Aorta (tissue), 5 donors: ENCODE results near the gene NDUFV2. TPM values are rescaled to one million over a fixed set of nuclear protein-coding genes. Genes with fewer than 3 reads are reported as not detected.
"Not testable (repeated sequence)": the region's sequence is repeated elsewhere in the genome, so short reads cannot be mapped to it uniquely, and the experiment has no call there.

Experiments used
- ATAC-seq: fragments of 200-7000 bp; cut with Tn5 transposase; one replicate; pipeline ENCODE4 v1.9.1; 2022; ENCODE audit warnings: moderate library complexity; ENCODE audit not compliant: low FRiP score
- DNase-seq, 2 donors: peaks; one replicate each; pipeline ENCODE4 v3.0.0-alpha.2; 2020
- H3K27ac ChIP-seq, 2 donors: one replicate each; pipeline ENCODE4 v1.5.1; 2013; ENCODE audit warnings: low read length in 2 of 2, mild to moderate bottlenecking in 2 of 2, moderate library complexity in 2 of 2, control low read depth in 1 of 2, inconsistent platforms in 1 of 2, low read depth in 1 of 2
- H3K27me3 ChIP-seq, 2 donors: one replicate each; pipeline ENCODE4 v1.6.1; 2013; ENCODE audit warnings: control low read depth in 1 of 2, low read length in 1 of 2, mild to moderate bottlenecking in 1 of 2, moderate library complexity in 1 of 2; ENCODE audit not compliant: insufficient read depth in 2 of 2, control insufficient read depth in 1 of 2
- H3K36me3 ChIP-seq, 2 donors: one replicate each; pipeline ENCODE4 v1.6.1; 2013; ENCODE audit warnings: control low read depth in 1 of 2, low read length in 1 of 2, mild to moderate bottlenecking in 1 of 2; ENCODE audit not compliant: insufficient read depth in 2 of 2, control insufficient read depth in 1 of 2
- H3K4me1 ChIP-seq, 2 donors: one replicate each; pipeline ENCODE4 v1.6.1; 2013; ENCODE audit warnings: low read length in 2 of 2, control low read depth in 1 of 2, mild to moderate bottlenecking in 1 of 2, moderate library complexity in 1 of 2; ENCODE audit not compliant: insufficient read depth in 2 of 2, control insufficient read depth in 1 of 2
- H3K4me3 ChIP-seq, 2 donors: one replicate each; pipeline ENCODE4 v1.5.1; 2013; ENCODE audit warnings: low read length in 2 of 2, control low read depth in 1 of 2, mild to moderate bottlenecking in 1 of 2
- H3K9me3 ChIP-seq: one replicate; pipeline ENCODE4 v1.6.1; 2013; ENCODE audit warnings: mild to moderate bottlenecking, low read length; ENCODE audit not compliant: control insufficient read depth
- WGBS, 2 donors: extraction: QIAGEN DNeasy Blood & Tissue Kit; methylation state at CpG; one replicate each; pipeline ENCODE4 v1.1.7; 2013; 5-methylcytosine and 5-hydroxymethylcytosine counted together
- intact Hi-C, 2 donors: fragments of 100-400 bp; cut with DNase I; formaldehyde crosslinking; loops; one replicate each; pipeline versions ENCODE4 v1.14.2 to v1.15.0; 2022
- polyA plus RNA-seq, 2 donors: library from polyadenylated mRNA; stranded (reverse); fragments of 200-250 nt; gene quantifications; one replicate each; pipeline ENCODE4 v1.2.3, GENCODE V29; 2013
- total RNA-seq, 2 donors: library from RNA; stranded (reverse); fragmentation: NEBNext Ultra II Directional; extraction: Animal tissue kit (Norgen Biotek cat#: 25700); gene quantifications; one replicate each; pipeline ENCODE4 v1.2.1, GENCODE V29; 2021
- donor health status: healthy with polysubstance abuse.
- donor health status: Bipolar disorder and iron deficiency.
- donor health status: DM: no; HTN: no; CAD: no.
- donor health status: DM: no; HTN: no; CAD: no.
- donor health status: DM: yes; HTN: yes; CAD: no.

The NDUFV2 gene
- total and polyA plus RNA-seq, 4 donors, result 83.8 to 150 (median 113) TPM

DNA sequence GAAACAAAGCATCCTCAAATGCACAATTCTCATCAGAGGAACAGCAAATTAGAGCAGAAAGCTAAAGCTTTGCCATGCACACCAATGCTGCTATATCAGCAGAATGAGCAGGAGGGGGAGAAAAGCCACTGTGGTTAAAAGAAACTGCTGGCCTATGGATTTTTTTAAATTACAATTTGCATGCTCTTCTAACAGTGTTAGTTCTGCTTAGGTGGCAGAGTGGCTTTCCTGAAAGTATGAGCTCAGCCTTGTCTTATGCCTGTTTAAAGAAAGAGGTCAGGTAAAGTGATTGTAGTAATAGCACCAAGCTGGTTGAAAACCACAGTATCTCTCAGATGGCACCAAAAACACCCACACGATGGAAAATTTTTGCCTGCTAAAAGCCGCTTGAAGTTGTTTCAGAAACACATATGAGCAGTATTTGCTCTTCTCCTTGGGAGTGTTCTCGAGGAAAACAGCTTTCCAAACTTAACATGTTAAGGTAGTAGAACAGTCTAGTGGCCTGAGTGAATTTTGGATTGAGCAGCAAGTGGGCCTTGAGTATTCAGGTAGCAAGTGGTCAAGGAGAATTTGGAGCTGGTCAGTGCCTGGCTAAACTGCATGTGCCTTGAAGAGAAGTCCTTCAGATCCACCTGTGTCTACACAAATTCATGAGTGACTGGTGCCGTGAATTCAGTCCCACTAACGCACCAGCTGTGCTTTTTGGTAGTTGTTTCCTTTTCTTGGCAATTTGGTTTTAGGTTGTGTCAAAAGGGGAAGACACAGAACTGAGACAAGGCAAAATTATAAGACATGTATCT is 19.6 kb upstream of the NDUFV2 start:
- ATAC-seq (no peak), DNase-seq (no peak)
- 79 to 83% methylated on average over 5 of the region's 5 CpGs for WGBS, 2 donors
- H3K4me3 ChIP-seq, result no peak overlapping the region
- H3K36me3 ChIP-seq, result no peaks in the 10 kb centered on the region
- H3K27ac ChIP-seq, result no peak overlapping the region
- H3K4me1 ChIP-seq, result no peaks in the 10 kb centered on the region
- H3K27me3 ChIP-seq, result no peaks in the 10 kb centered on the region
- no peaks in the 10 kb centered on the region for H3K9me3 ChIP-seq
- intact Hi-C loops, result no loop called here

DNA sequence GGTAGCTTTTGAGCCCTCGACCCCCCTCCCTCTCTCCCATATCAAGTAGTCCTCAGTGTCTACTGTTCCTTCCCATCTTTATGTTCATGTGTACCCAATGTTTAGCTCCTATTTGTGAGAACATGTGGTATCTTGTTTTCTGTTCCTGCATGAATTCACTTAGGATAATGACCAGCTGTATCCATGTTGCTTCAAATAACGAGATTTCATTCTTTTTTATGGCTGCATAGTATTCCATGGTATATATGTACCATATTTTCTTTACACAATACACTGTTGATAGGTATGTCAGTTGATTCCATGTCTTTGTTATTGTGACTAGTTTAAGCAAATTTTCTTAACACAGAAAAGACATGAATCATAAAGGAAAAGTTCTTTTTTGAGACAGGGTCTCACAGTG is 16.5 kb upstream of the NDUFV2 start:
- ATAC-seq, result no peak
- Histone ChIP-seq H3K27me3 (no peaks in the 10 kb centered on the region), H3K36me3 (no peaks in the 10 kb centered on the region), H3K4me1 (no peaks in the 10 kb centered on the region), H3K9me3 (no peaks in the 10 kb centered on the region), H3K4me3 (no peak overlapping the region), H3K27ac (no peak overlapping the region)
- WGBS, 2 donors, result 54 to 60% methylated on average over 2 of the region's 2 CpGs
- intact Hi-C loops, result no loop called here
- DNase-seq, result no peak

DNA sequence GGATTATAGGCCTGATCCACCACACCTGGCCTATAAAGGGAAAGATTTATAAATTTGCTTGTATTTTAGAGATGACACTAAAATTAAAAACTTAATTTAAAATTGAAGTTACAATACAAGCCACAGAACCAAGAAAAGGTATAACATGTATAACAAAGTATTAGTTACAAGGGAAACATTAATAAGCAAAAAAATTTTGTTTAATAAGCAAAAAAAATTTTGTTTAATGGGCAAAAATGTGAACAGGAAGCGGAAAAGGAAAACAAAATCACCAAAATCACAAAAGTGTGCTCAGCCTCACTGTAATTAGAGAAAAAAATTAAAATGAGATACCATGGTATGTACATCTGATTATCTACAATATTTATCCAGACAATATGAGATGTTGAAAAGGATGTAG is 15.9 kb upstream of the NDUFV2 start:
- no peak for ATAC-seq
- DNase-seq, result no peak
- Histone ChIP-seq H3K4me3 (no peak overlapping the region), H3K27me3 (no peaks in the 10 kb centered on the region), H3K4me1 (no peaks in the 10 kb centered on the region), H3K36me3 (no peaks in the 10 kb centered on the region), H3K27ac (no peak overlapping the region), H3K9me3 (no peaks in the 10 kb centered on the region)
- 94 to 100% methylated on average over 1 of the region's 1 CpG for WGBS, 2 donors
- intact Hi-C loops, result no loop called here

DNA sequence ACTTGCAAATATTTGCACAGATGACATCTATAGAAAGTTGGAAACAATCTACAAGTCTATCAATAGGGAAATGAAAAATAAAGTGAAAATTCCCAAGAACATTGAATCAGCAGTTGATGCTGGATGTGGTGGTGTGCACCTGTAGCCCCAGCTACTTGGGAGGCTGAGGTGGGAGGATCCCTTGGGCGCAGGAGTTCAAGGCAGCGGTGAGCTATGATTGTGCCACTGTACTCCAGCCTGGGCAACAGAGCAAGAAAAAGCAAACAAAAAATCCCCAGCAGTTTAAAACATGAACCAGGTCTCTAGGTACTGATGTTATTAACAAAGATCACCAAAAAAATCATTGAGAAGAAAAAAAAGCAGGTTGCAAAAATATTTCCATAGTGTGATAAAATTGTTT is 15.4 kb upstream of the NDUFV2 start:
- no peak overlapping the region for H3K4me3 ChIP-seq
- DNase-seq (no peak), ATAC-seq (no peak)
- no peak overlapping the region for H3K27ac ChIP-seq
- intact Hi-C loops, result no loop called here
- H3K36me3 ChIP-seq, result no peaks in the 10 kb centered on the region
- H3K27me3 ChIP-seq, result no peaks in the 10 kb centered on the region
- WGBS, 2 donors, result 98 to 99% methylated on average over 2 of the region's 2 CpGs
- H3K9me3 ChIP-seq, result no peaks in the 10 kb centered on the region
- H3K4me1 ChIP-seq, result no peaks in the 10 kb centered on the region

DNA sequence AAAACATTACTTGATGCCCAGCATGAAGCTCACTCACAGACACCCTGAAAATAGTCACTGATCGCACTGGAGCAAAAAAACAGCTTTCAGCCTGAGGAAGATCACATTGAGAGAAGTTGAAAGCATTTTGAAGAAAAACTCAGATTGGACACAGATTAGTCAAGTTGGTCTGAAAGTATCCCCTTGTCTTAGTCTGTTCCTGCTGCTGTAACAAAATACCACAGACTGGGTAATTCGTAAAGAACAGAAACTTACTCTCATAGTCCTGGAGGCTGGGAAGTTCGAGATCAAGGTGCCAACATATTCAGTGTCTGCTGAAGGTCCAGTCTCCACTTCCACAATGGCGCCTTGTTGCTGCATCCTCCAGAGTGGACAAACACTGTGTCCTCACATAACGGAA is 14.2 kb upstream of the NDUFV2 start:
- 94% methylated on average over 5 of the region's 5 CpGs for WGBS, 2 donors
- Histone ChIP-seq H3K4me1 (no peaks in the 10 kb centered on the region), H3K4me3 (no peak overlapping the region), H3K27ac (no peak overlapping the region), H3K9me3 (no peaks in the 10 kb centered on the region), H3K27me3 (no peaks in the 10 kb centered on the region), H3K36me3 (no peaks in the 10 kb centered on the region)
- intact Hi-C loops, result no loop called here
- DNase-seq (no peak), ATAC-seq (no peak)

DNA sequence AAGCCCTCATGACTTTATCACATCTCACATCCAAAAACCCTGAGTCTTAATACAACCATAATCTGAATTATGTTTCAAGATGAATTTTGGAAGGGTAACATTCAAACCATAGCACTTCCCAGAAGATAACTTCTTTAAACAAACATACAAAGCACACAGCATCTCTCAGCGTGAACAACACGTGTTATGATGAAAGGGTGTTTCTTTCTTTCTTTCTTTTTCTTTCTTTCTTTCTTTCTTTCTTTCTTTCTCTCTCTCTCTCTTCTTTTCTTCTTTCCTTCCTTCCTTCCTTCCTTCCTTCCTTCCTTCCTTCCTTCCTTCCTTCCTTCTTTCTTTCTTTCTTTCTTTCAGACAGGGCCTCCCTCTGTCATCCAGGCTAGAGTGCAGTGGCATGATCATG is 13.8 kb upstream of the NDUFV2 start:
- H3K27ac ChIP-seq, H3K27me3 ChIP-seq, H3K4me1 ChIP-seq, H3K9me3 ChIP-seq, H3K36me3 ChIP-seq, H3K4me3 ChIP-seq, intact Hi-C loops, DNase-seq, ATAC-seq: not testable (repeated sequence)
- WGBS, 2 donors, result 93 to 94% methylated on average over 2 of the region's 2 CpGs

DNA sequence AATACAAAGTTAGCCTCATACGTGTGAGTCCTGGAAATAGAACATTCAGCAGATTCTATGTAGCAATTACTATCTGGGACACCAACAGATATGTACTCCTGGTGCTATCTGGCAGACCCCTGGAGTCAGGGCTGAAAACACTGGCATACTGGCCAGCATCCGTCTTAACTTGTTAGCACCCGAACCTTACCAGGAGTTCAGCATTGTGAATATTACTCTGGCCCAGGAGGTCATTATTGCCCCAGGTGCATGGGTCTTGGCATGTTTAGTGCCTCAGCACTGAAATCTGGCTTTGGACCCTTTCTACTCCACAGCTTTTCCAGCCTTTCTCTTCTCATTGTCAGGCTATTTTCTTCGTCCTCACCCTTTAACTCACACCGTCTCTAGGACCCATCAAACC is 11.9 kb upstream of the NDUFV2 start:
- no peak overlapping the region for H3K27ac ChIP-seq
- DNase-seq, result no peak
- no peaks in the 10 kb centered on the region for H3K9me3 ChIP-seq
- intact Hi-C loops, result no loop called here
- ATAC-seq, result no peak
- 78 to 86% methylated on average over 5 of the region's 5 CpGs for WGBS, 2 donors
- H3K4me1 ChIP-seq, result peaks cover 0 to 2% of the 10 kb centered on the region in 2 donors
- no peaks in the 10 kb centered on the region for H3K36me3 ChIP-seq
- no peaks in the 10 kb centered on the region for H3K27me3 ChIP-seq
- no peak overlapping the region for H3K4me3 ChIP-seq

DNA sequence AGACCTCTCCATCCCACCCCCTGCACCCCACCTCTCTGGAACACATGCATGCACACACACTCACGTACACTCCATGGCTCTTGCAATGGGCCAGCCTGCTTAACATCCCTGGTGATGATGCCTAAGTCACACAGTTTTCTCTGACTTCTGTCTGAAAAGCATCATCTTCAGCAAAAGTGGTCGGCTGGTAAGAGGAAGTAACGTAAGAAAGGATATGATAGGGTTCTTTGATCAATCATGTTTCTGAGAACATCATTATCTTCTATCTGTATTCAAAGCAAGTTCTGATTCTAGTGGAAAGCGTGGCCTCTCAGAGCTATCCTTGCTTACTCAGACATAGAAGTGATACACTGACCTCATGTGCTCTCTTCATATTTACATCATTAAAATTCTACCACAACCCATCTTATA is 11.4 kb upstream of the NDUFV2 start:
- H3K4me1 ChIP-seq, result peaks cover 0 to 2% of the 10 kb centered on the region in 2 donors
- ATAC-seq (no peak), DNase-seq (no peak)
- H3K27ac ChIP-seq, result no peak overlapping the region
- no peak overlapping the region for H3K4me3 ChIP-seq
- H3K36me3 ChIP-seq, result no peaks in the 10 kb centered on the region
- intact Hi-C loops, result no loop called here
- WGBS, 2 donors, result 92 to 95% methylated on average over 4 of the region's 4 CpGs
- no peaks in the 10 kb centered on the region for H3K9me3 ChIP-seq
- H3K27me3 ChIP-seq, result no peaks in the 10 kb centered on the region

DNA sequence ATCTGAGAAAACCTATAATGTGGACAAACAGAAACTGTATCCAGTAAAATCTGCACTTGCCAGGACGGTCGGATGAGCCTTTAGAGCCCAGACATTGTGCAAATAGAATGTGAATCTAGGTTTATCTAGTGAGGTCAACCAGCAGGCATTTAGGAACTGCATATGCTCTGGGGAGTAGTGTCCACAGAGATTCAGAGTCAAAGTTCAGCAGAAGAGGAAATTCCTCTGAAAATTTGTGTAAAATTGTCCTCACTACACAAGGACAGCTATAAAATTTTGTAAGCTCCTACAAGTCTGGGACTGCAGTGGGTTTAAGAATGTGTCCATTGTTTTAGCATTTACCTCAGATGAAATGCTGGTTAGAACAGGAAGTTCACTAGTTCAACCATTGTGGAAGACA is 9.8 kb upstream of the NDUFV2 start:
- Histone ChIP-seq H3K9me3 (no peaks in the 10 kb centered on the region), H3K36me3 (no peaks in the 10 kb centered on the region), H3K27me3 (no peaks in the 10 kb centered on the region), H3K27ac (no peak overlapping the region), H3K4me3 (no peak overlapping the region), H3K4me1 (peaks cover 0 to 2% of the 10 kb centered on the region in 2 donors)
- intact Hi-C loops, result no loop called here
- 55 to 62% methylated on average over 2 of the region's 2 CpGs for WGBS, 2 donors
- ATAC-seq, result no peak
- no peak for DNase-seq
